ENCODE data around the gene SS18L1.

Gene SS18L1

GRCh38 chr20:62162765-62163484, 19.4 kb downstream of the SS18L1 start:
- intact Hi-C loops (cut with DNase I): no loop called here
- no peak for DNase-seq

GRCh38 chr20:62163485-62163865, 19.9 kb downstream of the SS18L1 start:
- intact Hi-C loops (cut with DNase I): no loop called here
- no peak for DNase-seq

- intact Hi-C loops (cut with DNase I): no loop called here
- peak in 11 of 42 donors; percentile 23 to 69 (median 52) for DNase-seq
Observed at GRCh38 chr20:62163986-62164762, 20.6 kb downstream of the SS18L1 start.

GRCh38 chr20:62164879-62165761, 21.6 kb downstream of the SS18L1 start:
- DNase-seq: peak in 23 of 42 donors; percentile 17 to 82 (median 43)
- intact Hi-C loops (cut with DNase I): no loop called here

DNA sequence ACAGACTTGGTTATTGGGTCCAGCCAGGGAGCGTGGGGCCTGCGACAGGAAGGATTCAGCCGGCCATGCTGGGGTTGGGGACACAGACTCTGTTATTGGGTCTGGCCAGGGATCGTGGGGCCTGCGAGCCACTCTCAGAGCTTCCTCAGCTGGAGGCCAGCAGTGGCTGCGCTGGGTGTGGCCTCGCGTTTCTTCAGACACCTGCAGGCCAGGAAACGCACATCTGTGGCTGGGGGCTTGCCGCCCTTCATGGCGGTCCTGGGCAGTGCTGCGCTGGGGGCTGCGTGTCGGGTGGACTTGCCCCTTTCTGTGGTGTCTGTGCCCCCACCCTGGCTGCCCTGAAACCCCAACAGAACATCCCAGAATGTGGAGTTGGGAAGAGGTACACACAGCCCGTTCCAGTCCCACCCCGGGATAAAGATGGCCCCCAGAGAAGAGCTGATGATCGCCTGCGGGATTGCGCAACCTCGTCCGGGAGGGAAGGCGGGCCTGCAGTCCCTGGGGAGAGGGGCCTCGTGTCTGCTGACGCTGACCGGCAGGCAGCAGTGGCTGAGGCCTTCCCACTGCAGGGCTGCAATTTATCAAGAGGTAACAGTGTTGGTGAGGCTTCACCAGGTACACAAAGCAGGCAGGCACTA, 22.3 kb downstream of the SS18L1 start:
- DNase-seq: no peak
- intact Hi-C loops (cut with DNase I): no loop called here

- intact Hi-C loops (cut with DNase I): no loop called here
- no peak for DNase-seq
Observed at GRCh38 chr20:62167474-62167873, 23.9 kb downstream of the SS18L1 start.

DNA sequence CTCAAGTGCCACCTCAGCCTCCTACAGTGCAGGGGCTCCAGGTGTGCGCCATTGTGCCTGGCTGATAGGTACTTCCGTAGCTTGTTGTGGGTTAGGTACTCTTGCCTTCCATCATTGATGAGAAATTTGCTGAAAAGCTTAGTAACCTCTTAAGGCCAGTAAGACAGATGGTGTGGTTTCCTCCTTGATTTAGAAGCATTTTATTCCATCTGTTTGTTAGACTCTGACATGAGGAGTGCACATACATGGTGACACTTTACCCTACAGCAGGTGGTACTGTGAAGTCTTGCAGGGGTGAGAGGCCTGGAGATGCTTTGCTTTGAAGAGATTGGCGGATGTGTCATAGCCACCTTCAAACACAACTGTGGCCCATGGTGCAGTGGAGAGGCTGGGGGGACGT, 24.5 kb downstream of the SS18L1 start:
- intact Hi-C loops (cut with DNase I): no loop called here

GRCh38 chr20:62168890-62169435, 25.4 kb downstream of the SS18L1 start:
- DNase-seq: no peak
- intact Hi-C loops (cut with DNase I): no loop called here

More for the DNA sequence above, 24.5 kb downstream of the SS18L1 start:
- DNase-seq: no peak

GRCh38 chr20:62170536-62170935, 27.0 kb downstream of the SS18L1 start:
- intact Hi-C loops (cut with DNase I): no loop called here
- no peak for DNase-seq

GRCh38 chr20:62171245-62171644, 27.7 kb downstream of the SS18L1 start:
- intact Hi-C loops (cut with DNase I): no loop called here
- DNase-seq: no peak

- intact Hi-C loops (cut with DNase I): no loop called here
- no peak for DNase-seq
Observed at GRCh38 chr20:62172666-62173065, 29.1 kb downstream of the SS18L1 start.

- intact Hi-C loops (cut with DNase I): no loop called here
Observed at GRCh38 chr20:62174021-62174804, 30.6 kb downstream of the SS18L1 start.

DNA sequence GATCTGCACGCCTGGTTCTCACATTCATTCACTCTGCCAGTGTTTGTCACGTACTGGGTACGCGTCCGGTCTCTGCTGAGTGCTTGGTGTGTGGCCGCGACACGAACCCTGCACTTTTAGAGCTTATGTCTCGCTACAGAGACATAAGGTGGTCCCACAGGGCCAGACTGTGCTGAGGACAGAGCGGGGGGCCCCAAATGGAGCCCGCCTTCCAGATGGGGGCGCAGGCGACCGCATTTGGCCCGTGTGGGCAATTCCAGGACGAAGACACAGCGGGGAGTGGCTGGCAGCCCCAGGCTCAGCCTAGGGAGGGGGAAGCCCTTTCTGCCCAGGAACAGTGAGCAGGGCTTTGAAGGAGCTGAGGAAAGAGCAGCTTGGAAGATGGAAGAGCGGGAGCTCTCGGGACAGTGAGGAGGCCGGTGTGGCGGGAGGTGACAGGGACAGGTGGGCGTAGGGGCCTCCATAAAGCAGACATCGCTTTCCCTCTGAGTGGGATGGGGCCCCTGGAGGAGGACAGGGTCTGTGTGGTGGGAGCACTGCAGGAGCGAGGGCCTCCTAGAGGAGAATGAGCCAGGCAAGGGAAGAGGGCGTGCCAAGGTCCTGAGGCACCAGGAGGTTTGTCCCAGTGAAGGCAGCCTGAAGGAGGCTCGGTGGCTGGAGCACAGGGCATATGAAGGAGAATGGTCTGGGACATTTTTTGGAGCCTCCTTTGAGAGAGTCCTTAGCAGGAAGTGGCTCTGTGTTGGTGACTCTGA, 31.5 kb downstream of the SS18L1 start:
- no peak for DNase-seq
- intact Hi-C loops (cut with DNase I): no loop called here

More at GRCh38 chr20:62174021-62174804, 30.6 kb downstream of the SS18L1 start:
- DNase-seq: no peak

GRCh38 chr20:62175711-62176110, 32.1 kb downstream of the SS18L1 start:
- no peak for DNase-seq
- intact Hi-C loops (cut with DNase I): no loop called here

- intact Hi-C loops (cut with DNase I): no loop called here
- no peak for DNase-seq
Observed at GRCh38 chr20:62176866-62177265, 33.3 kb downstream of the SS18L1 start.

DNA sequence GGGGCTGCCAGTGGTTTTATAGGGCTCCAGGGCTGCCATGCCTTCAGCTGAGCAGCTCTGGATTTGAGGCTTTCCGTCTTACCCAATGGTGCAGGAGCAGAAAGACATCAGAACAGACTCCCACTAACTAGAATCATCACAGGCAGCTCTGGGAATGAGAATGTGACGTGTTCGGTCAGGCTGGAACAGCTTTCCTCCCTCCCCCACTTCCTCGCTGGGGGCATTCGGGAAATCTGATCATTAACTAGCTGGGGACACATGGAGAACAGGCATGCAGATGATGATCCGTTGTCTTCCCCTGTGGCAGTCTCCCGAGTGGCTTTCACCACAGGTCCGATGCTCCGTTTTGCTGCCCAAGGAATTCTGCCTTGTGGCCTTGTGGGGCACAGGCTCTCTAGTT, 33.7 kb downstream of the SS18L1 start:
- intact Hi-C loops (cut with DNase I): no loop called here
- no peak for DNase-seq

Data from head of caudate nucleus (tissue), 42 donors.